CD4-positive, alpha-beta T cell treated with Interferon gamma for 1 hour (primary cell): ENCODE results near the gene ZNF888.
A peak's percentile ranks its signal among the peaks of the same experiment; 100 is the strongest.
"Not testable (repeated sequence)": the region's sequence is repeated elsewhere in the genome, so short reads cannot be mapped to it uniquely, and the experiment has no call there.

Source experiments
- DNase-seq: peaks from one replicate; pipeline ENCODE4 v3.0.0-alpha.2; 2020

ZNF888 gene

GRCh38 chr19:52868031-52868430 is 55.2 kb downstream of the ZNF888 start:
- not testable (repeated sequence) for DNase-seq

GRCh38 chr19:52857378-52858191 is 65.6 kb downstream of the ZNF888 start, which contains the start of gene ZNF468:
Gene ZNF468 (minus strand): TSS chr19:52857619. CDS start chr19:52854272, 3,347 bp downstream.
- DNase-seq = peak; percentile 76

- not testable (repeated sequence) for DNase-seq
Measured at GRCh38 chr19:52856540-52857377, 66.5 kb downstream of the ZNF888 start.
